Measurements from ENCODE around the gene CHORDC1. TPM values are rescaled to one million over a fixed set of nuclear protein-coding genes. Genes with fewer than 3 reads are reported as not detected.
A peak's percentile ranks its signal among the peaks of the same experiment; 100 is the strongest.

CHORDC1 gene
- total RNA-seq, 1 experiment from 2014 or later = 95.6 TPM

DNA sequence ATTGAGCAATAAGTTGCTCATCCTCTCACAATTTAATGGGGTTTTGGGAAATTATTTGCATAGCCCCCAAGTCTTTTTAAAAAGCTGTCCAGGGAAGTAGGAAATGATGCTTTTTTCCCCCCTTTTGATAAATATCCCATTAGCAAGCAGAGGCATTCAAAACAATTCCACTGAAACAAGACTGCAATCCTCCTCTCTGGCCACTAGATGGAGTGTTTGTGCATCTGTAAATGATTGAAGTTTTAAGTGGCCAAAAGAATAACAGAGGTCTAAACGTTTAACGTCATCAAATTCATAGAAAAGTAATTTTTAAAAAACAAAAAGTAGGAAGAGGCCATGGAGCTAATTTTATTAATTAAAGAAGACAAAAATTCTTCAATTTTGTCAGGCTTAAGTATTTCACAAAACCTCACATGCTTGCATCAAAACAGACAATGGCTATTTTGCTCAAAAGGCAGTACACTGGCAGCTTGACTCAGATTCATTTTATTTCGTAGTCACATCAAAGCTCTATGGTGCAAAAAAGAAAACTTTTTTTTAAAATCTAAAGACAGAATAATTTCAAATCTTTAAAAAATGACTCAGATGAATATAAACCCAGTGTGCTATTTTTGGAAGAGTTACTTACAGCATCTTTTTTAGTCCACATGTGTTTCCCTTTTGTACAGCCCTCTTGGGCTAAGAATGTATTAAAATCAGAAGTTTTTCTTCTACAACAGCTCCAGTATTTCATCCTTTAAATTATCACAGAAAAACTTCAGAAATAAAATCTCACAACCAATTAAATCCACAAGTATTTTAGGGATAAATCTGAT lies 17.8 kb downstream of the CHORDC1 start:
- intact Hi-C loops (cut with micrococcal nuclease) = no loop called here
- peak; percentile 39 for DNase-seq (ENCODE audit: low read depth, low spot score)
- ChIA-PET POLR2A (no interaction called here), CTCF (interaction anchor here (0.7 to 1.2 kb wide), 2 partner anchors 9 to 15 kb away, joined by 3 to 4 read pairs; no protein-coding TSS in a partner anchor), RAD21 (ENCODE audit: low non-redundant PET in 1 of 2, low total read pairs in 2 of 2, uncharacterized antibody in 2 of 2, unreplicated experiment in 2 of 2) (no interaction called here)
- Histone ChIP-seq H3K9me2 (ENCODE audit: insufficient read depth) (no peaks in the 10 kb centered on the region), H3K9me3 (ENCODE audit: control insufficient read depth in 1 of 2, insufficient read depth in 1 of 2, low read depth in 1 of 2, low read length in 2 of 2) (no peaks in the 10 kb centered on the region), H3K4me1 (ENCODE audit: control insufficient read depth in 1 of 2, insufficient read depth in 2 of 2, low read length in 2 of 2) (no peaks in the 10 kb centered on the region), H3K36me3 (ENCODE audit: control insufficient read depth in 1 of 2, insufficient read depth in 2 of 2, low read length in 2 of 2) (peaks cover 32 to 47% of the 10 kb centered on the region in 2 experiments), H3K27ac (ENCODE audit: low read depth, low read length) (no peak overlapping the region), H3K79me2 (ENCODE audit: insufficient read depth, low read length) (peaks cover 64% of the 10 kb centered on the region), H4K20me1 (ENCODE audit: insufficient read depth) (peaks cover 34% of the 10 kb centered on the region; the same call in 1 of the 2 replicates), H3K27me3 (ENCODE audit: insufficient read depth, low read length) (no peaks in the 10 kb centered on the region), H2AFZ (ENCODE audit: low read depth, low read length, poor library complexity, severe bottlenecking) (no peak overlapping the region), H3K4me3 (replicated peaks in 1 of 2; ENCODE audit: low read depth in 1 of 2, low read length in 2 of 2) (no peak overlapping the region), H3K4me2 (ENCODE audit: low read length) (no peak overlapping the region), H3K9ac (ENCODE audit: low read length) (no peak overlapping the region)
- BruUV-seq (replicated peaks) = no TSS peak
- peak; percentile 53 for ATAC-seq
- TF ChIP-seq MAX (IDR thresholded peaks at IDR 0.05) (no peak), SRF (IDR thresholded peaks at IDR 0.05; ENCODE audit: low read depth) (no peak), CEBPB (IDR thresholded peaks at IDR 0.05; ENCODE audit: low read depth) (no peak), CTCF (IDR thresholded peaks at IDR 0.05 in 2 of 3, conservative IDR thresholded peaks at IDR 0.05 in 1 of 3; ENCODE audit: borderline replicate concordance in 1 of 3, insufficient read depth in 1 of 3, low read depth in 2 of 3, low read length in 2 of 3) (peak; percentile 23 to 86 (median 79); a peak in 4 of 6 replicates), ZBTB33 (IDR thresholded peaks at IDR 0.05; ENCODE audit: extremely low read depth, insufficient replicate concordance, low read length) (no peak), RAD21 (IDR thresholded peaks at IDR 0.05; ENCODE audit: low read depth) (peak; percentile 41; the same call in 1 of the 2 replicates), POLR2AphosphoS5 (IDR thresholded peaks at IDR 0.05; ENCODE audit: low read depth, low read length) (no peak)

All from HCT116 (cell line).